ENCODE data around the gene PIGA. TPM values are rescaled to one million over a fixed set of nuclear protein-coding genes. Genes with fewer than 3 reads are reported as not detected.

PIGA gene
- total and polyA plus RNA-seq, 10 of the 15 experiments (the other 5 are each of a cell fraction or from before 2014, with no cell fraction given): 4.9 to 24.1 (median 11.0) TPM

- TF ChIP-seq ZNF384 (IDR thresholded peaks at IDR 0.05; ENCODE audit: borderline replicate concordance, low read depth, low read length): no peak
Observed at GRCh38 chrX:15358533-15358932, 23.2 kb upstream of the PIGA start (continued).

- no peaks in the 10 kb centered on the region for H3K9me3 ChIP-seq (replicated peaks; ENCODE audit: control insufficient read depth, insufficient read depth, low read length)
- CTCF ChIA-PET: interaction anchor here (1.4 to 2.0 kb wide), 2 partner anchors 27 to 115 kb away, joined by 3 to 8 read pairs; partner anchors contain the start of gene VEGFD
- DNase-seq (ENCODE audit: low read depth, low spot score): no peak
Observed at GRCh38 chrX:15356444-15356843, 21.1 kb upstream of the PIGA start.

More at GRCh38 chrX:15356444-15356843, 21.1 kb upstream of the PIGA start:
- ATAC-seq (no peak), FAIRE-seq (no peak)
- Histone ChIP-seq H3K9ac (ENCODE audit: control insufficient read depth, insufficient read depth, low read length) (no peak overlapping the region), H4K20me1 (ENCODE audit: control insufficient read depth, insufficient read depth) (no peaks in the 10 kb centered on the region), H3K27ac (ENCODE audit: control insufficient read depth, insufficient read depth) (no peak overlapping the region), H3K4me2 (ENCODE audit: control insufficient read depth, insufficient read depth) (no peak overlapping the region), H3K4me1 (ENCODE audit: control insufficient read depth, insufficient read depth, low read length) (no peaks in the 10 kb centered on the region), H3K79me2 (ENCODE audit: control insufficient read depth, insufficient read depth, low read length) (no peaks in the 10 kb centered on the region), H2AFZ (ENCODE audit: control insufficient read depth, low read depth, low read length) (no peak overlapping the region), H3K4me3 (no peak overlapping the region), H3K27me3 (replicated peaks in 1 of 2; ENCODE audit: control insufficient read depth in 2 of 2, insufficient read depth in 2 of 2, low read length in 1 of 2) (no peaks in the 10 kb centered on the region), H3K36me3 (ENCODE audit: control insufficient read depth in 2 of 2, insufficient read depth in 2 of 2, low read length in 1 of 2) (no peaks in the 10 kb centered on the region)
- 50% methylated on average over 1 of the region's 1 CpG for WGBS (ENCODE audit: insufficient coverage, insufficient replicate concordance, low lambda C conversion rate, missing lambda C conversion rate)
- ChIA-PET SMC1A (ENCODE audit: uncharacterized antibody, unreplicated experiment) (interaction anchor here (1.5 kb wide), 1 partner anchor 26 kb away, joined by 3 read pairs; no protein-coding TSS in a partner anchor), POLR2A (no interaction called here), RAD21 (ENCODE audit: unreplicated experiment) (no interaction called here)
- in situ Hi-C loops (cut with MboI): no loop called here
- TF ChIP-seq TAF1 (IDR thresholded peaks at IDR 0.05; ENCODE audit: borderline replicate concordance, low read depth, low read length) (no peak), TCF7 (IDR thresholded peaks at IDR 0.05; ENCODE audit: borderline replicate concordance) (no peak), YY1 (IDR thresholded peaks at IDR 0.05; ENCODE audit: low read depth, low read length) (no peak), KAT2A (conservative IDR thresholded peaks at IDR 0.05; ENCODE audit: control insufficient read depth, low read depth, low read length) (no peak), E4F1 (IDR thresholded peaks at IDR 0.05; ENCODE audit: borderline replicate concordance, partially characterized antibody) (no peak)
- intact Hi-C loops (cut with micrococcal nuclease; ENCODE audit: unreplicated experiment): no loop called here
- no TSS peak for BruUV-seq (replicated peaks)

Measured in GM12878 (cell line).